HepG2 (cell line): ENCODE data around the gene QKI. TPM values are rescaled to one million over a fixed set of nuclear protein-coding genes. Genes with fewer than 3 reads are reported as not detected.

ENCODE experiments used
- CREB1 ChIP-seq, 2 experiments: fragments of 450-650 bp in 1 of 2; IDR thresholded peaks; 2 replicates each; pipeline ENCODE4 v1.6.1; 2016 to 2017; ENCODE audit warnings: control low read depth in 1 of 2, mild to moderate bottlenecking in 1 of 2, missing compliant biosample characterization in 1 of 2, missing genetic modification characterization in 1 of 2
- DRAP1 ChIP-seq: IDR thresholded peaks from 2 replicates; pipeline ENCODE4 v1.6.1; 2016; ENCODE audit warnings: missing genetic modification reagents, missing compliant biosample characterization
- GPN1 ChIP-seq: sonication (generic); formaldehyde crosslinking; IDR thresholded peaks from 2 replicates; pipeline ENCODE4 v1.5.1; 2020; ENCODE audit warnings: missing genetic modification reagents, borderline replicate concordance
- HNRNPH1 ChIP-seq: fragments of 200-400 bp; formaldehyde crosslinking; optimal IDR thresholded peaks from 2 replicates; pipeline ENCODE3; 2017; ENCODE audit warnings: mild to moderate bottlenecking, low read depth, low read length
- JUNB ChIP-seq: sonication (generic); formaldehyde crosslinking; IDR thresholded peaks from 2 replicates; pipeline ENCODE4 v1.8.0; 2022; ENCODE audit warnings: missing genetic modification reagents, mild to moderate bottlenecking, borderline replicate concordance
- KLF16 ChIP-seq, 2 experiments: sonication (generic) in 1 of 2; formaldehyde crosslinking in 1 of 2; IDR thresholded peaks; 2 replicates each; pipeline versions ENCODE4 v1.6.1 to v1.8.0; 2016 to 2023; ENCODE audit warnings: missing genetic modification reagents in 2 of 2, missing compliant biosample characterization in 1 of 2
- MED8 ChIP-seq: sonication (generic); formaldehyde crosslinking; IDR thresholded peaks from 2 replicates; pipeline ENCODE4 v1.8.1; 2023; ENCODE audit warnings: mild to moderate bottlenecking, missing genetic modification reagents; ENCODE audit not compliant: insufficient replicate concordance
- NAIF1 ChIP-seq: sonication (generic); formaldehyde crosslinking; IDR thresholded peaks from 2 replicates; pipeline ENCODE4 v1.5.0; 2020; ENCODE audit warnings: mild to moderate bottlenecking, missing genetic modification reagents, borderline replicate concordance
- NBN ChIP-seq: fragments of 450-650 bp; conservative IDR thresholded peaks from 2 replicates; pipeline ENCODE4 v1.6.1; 2017
- NFYC ChIP-seq: IDR thresholded peaks from 2 replicates; pipeline ENCODE4 v1.6.1; 2016; ENCODE audit warnings: missing genetic modification reagents, missing compliant biosample characterization
- NR2F2 ChIP-seq: IDR thresholded peaks from 2 replicates; pipeline ENCODE4 v1.6.1; 2012; ENCODE audit warnings: low read depth, inconsistent platforms, borderline replicate concordance
- POGK ChIP-seq: sonication (generic); formaldehyde crosslinking; conservative IDR thresholded peaks from 2 replicates; pipeline ENCODE4 v1.8.0; 2022; ENCODE audit warnings: mild to moderate bottlenecking, moderate library complexity, missing genetic modification reagents
- SOX5 ChIP-seq: IDR thresholded peaks from 2 replicates; pipeline ENCODE4 v1.6.1; 2016; ENCODE audit warnings: borderline replicate concordance
- SP140L ChIP-seq: sonication (generic); formaldehyde crosslinking; IDR thresholded peaks from 2 replicates; pipeline ENCODE4 v1.4.0; 2020; ENCODE audit warnings: missing genetic modification reagents, borderline replicate concordance
- YEATS2 ChIP-seq: sonication (generic); formaldehyde crosslinking; IDR thresholded peaks from 2 replicates; pipeline ENCODE4 v1.4.0; 2020; ENCODE audit warnings: missing genetic modification reagents, borderline replicate concordance
- ZBTB7B ChIP-seq: sonication (generic); formaldehyde crosslinking; IDR thresholded peaks from 2 replicates; pipeline ENCODE4 v1.4.0; 2020; ENCODE audit warnings: missing genetic modification reagents
- ZEB1 ChIP-seq: IDR thresholded peaks from 2 replicates; pipeline ENCODE4 v1.6.1; 2012; ENCODE audit warnings: mild to moderate bottlenecking, low read depth, inconsistent platforms; ENCODE audit not compliant: insufficient replicate concordance
- ZNF251 ChIP-seq: sonication (generic); formaldehyde crosslinking; IDR thresholded peaks from 2 replicates; pipeline ENCODE4 v1.9.0; 2021; ENCODE audit warnings: mild to moderate bottlenecking, missing genetic modification reagents
- ZNF256 ChIP-seq: sonication (generic); formaldehyde crosslinking; conservative IDR thresholded peaks from 2 replicates; pipeline ENCODE4 v1.4.0; 2020; ENCODE audit warnings: missing genetic modification reagents
- ZNF501 ChIP-seq: sonication (generic); formaldehyde crosslinking; IDR thresholded peaks from 2 replicates; pipeline ENCODE4 v1.5.1; 2020; ENCODE audit warnings: mild to moderate bottlenecking, moderate library complexity, missing genetic modification reagents
- ZNF556 ChIP-seq: sonication (generic); formaldehyde crosslinking; IDR thresholded peaks from 2 replicates; pipeline ENCODE4 v1.4.0; 2020; ENCODE audit warnings: mild to moderate bottlenecking, missing genetic modification reagents, borderline replicate concordance
- ZNF589 ChIP-seq: sonication (generic); formaldehyde crosslinking; conservative IDR thresholded peaks from 2 replicates; pipeline ENCODE4 v1.8.0; 2022; ENCODE audit warnings: mild to moderate bottlenecking, moderate library complexity, missing genetic modification reagents
- ZNF607 ChIP-seq: sonication (generic); formaldehyde crosslinking; IDR thresholded peaks from 2 replicates; pipeline ENCODE4 v1.5.1; 2020; ENCODE audit warnings: missing genetic modification reagents, mild to moderate bottlenecking, borderline replicate concordance
- ZNF720 ChIP-seq: sonication (generic); formaldehyde crosslinking; IDR thresholded peaks from 2 replicates; pipeline ENCODE4 v1.4.0; 2020; ENCODE audit warnings: missing genetic modification reagents
- ZNF788 ChIP-seq: sonication (generic); formaldehyde crosslinking; IDR thresholded peaks from 2 replicates; pipeline ENCODE4 v1.5.0; 2020; ENCODE audit warnings: mild to moderate bottlenecking, missing genetic modification reagents, borderline replicate concordance
- polyA plus RNA-seq, 8 experiments: library from polyadenylated mRNA; depleted of rRNA in 3 of 8; stranded (reverse) in 7 of 8; unstranded in 1 of 8; fragments of >200 nt; fragmentation: Illumina TruSeq in 4 of 8; extraction: Trizol in 4 of 8; gene quantifications; 2 replicates each; pipeline versions ENCODE4 v1.2.1 to v1.2.3, GENCODE V29; 2011 to 2016; ENCODE audit warnings: low read depth in 4 of 8, missing spikeins in 1 of 8, mixed read lengths in 1 of 8; ENCODE audit not compliant: insufficient read depth in 1 of 8
- total RNA-seq, 5 experiments: library from RNA; depleted of rRNA; stranded (reverse); fragments of >200 nt; fragmentation: Illumina TruSeq; extraction: Trizol; gene quantifications; 2 replicates each; pipeline ENCODE4 v1.2.3, GENCODE V29; 2016; ENCODE audit warnings: low read depth in 1 of 5
- TF ChIP-seq, protein P1 (sequence below): sonication (generic); formaldehyde crosslinking; IDR thresholded peaks from 2 replicates; pipeline ENCODE4 v1.4.0; 2020; ENCODE audit warnings: mild to moderate bottlenecking, missing genetic modification reagents, borderline replicate concordance

Gene QKI
- total and polyA plus RNA-seq, 2 of the 13 experiments (the other 11 are each of a cell fraction or from before 2014, with no cell fraction given) = 136 to 137 TPM

GRCh38 chr6:163408352-163408991, 6.0 kb upstream of the QKI start (continued):
- no peak for TF ChIP-seq ZNF251 (CRISPR knock-in tag)
- no peak for TF ChIP-seq ZNF501 (CRISPR knock-in tag)
- no peak for TF ChIP-seq NBN
- no peak for TF ChIP-seq MED8
- TF ChIP-seq NAIF1 (CRISPR knock-in tag) = no peak
- TF ChIP-seq, protein P1, sequence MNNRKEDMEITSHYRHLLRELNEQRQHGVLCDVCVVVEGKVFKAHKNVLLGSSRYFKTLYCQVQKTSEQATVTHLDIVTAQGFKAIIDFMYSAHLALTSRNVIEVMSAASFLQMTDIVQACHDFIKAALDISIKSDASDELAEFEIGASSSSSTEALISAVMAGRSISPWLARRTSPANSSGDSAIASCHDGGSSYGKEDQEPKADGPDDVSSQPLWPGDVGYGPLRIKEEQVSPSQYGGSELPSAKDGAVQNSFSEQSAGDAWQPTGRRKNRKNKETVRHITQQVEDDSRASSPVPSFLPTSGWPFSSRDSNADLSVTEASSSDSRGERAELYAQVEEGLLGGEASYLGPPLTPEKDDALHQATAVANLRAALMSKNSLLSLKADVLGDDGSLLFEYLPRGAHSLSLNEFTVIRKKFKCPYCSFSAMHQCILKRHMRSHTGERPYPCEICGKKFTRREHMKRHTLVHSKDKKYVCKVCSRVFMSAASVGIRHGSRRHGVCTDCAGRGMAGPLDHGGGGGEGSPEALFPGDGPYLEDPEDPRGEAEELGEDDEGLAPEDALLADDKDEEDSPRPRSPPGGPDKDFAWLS (CRISPR knock-in tag) = no peak
- no peak for TF ChIP-seq CREB1 (IDR thresholded peaks at IDR 0.05)
- peak; percentile 75 for TF ChIP-seq CREB1 (CRISPR knock-in tag; IDR thresholded peaks at IDR 0.05)
- peak; percentile 63; the same call in 1 of the 2 replicates for TF ChIP-seq SP140L (CRISPR knock-in tag)
- no peak for TF ChIP-seq GPN1 (CRISPR knock-in tag)
- peak; percentile 73; the same call in 1 of the 2 replicates for TF ChIP-seq SOX5
- TF ChIP-seq YEATS2 (CRISPR knock-in tag) = peak; percentile 30; the same call in 1 of the 2 replicates
- no peak for TF ChIP-seq ZEB1
- TF ChIP-seq NFYC (CRISPR knock-in tag) = no peak; the same call in 1 of the 2 replicates
- TF ChIP-seq ZNF589 (CRISPR knock-in tag) = no peak
- no peak for TF ChIP-seq ZNF256 (CRISPR knock-in tag)
- no peak for TF ChIP-seq ZNF556 (CRISPR knock-in tag)
- no peak for TF ChIP-seq ZNF720 (CRISPR knock-in tag)
- no peak for TF ChIP-seq NR2F2
- TF ChIP-seq ZNF607 (CRISPR knock-in tag) = no peak
- no peak for TF ChIP-seq HNRNPH1
- TF ChIP-seq JUNB (CRISPR knock-in tag) = peak; percentile 13; the same call in 1 of the 2 replicates
- peak; percentile 56 for TF ChIP-seq DRAP1
- 0 out of 2 replicates have a peak, but pooled peaks have one; percentile 52 for TF ChIP-seq POGK (CRISPR knock-in tag)
- 0 out of 4 replicates have a peak, but pooled peaks of 1 of the 2 experiments have one; percentile 40 for TF ChIP-seq KLF16 (CRISPR knock-in tag; IDR thresholded peaks at IDR 0.05)
- TF ChIP-seq ZNF788 (CRISPR knock-in tag) = peak; percentile 22; the same call in 1 of the 2 replicates
- TF ChIP-seq ZBTB7B (CRISPR knock-in tag) = 0 out of 2 replicates have a peak, but pooled peaks have one; percentile 34
